IMR-90 (cell line): ENCODE data around the gene OLFML3. TPM values are rescaled to one million over a fixed set of nuclear protein-coding genes. Genes with fewer than 3 reads are reported as not detected.

Experiments
- BHLHE40 ChIP-seq: fragments of 150-350 bp; IDR thresholded peaks from 2 replicates; pipeline ENCODE4 v1.6.1; 2016; ENCODE audit warnings: mild to moderate bottlenecking, low read depth, low read length
- FOS ChIP-seq: fragments of 150-350 bp; IDR thresholded peaks from 2 replicates; pipeline ENCODE4 v1.6.1; 2016; ENCODE audit warnings: low read depth, low read length
- MAZ ChIP-seq: IDR thresholded peaks from 2 replicates; pipeline ENCODE4 v1.6.1; 2012; ENCODE audit warnings: low read depth, mild to moderate bottlenecking, low read length, improper control_type of control experiment, moderate library complexity, borderline replicate concordance
- MXI1 ChIP-seq: IDR thresholded peaks from 2 replicates; pipeline ENCODE4 v1.6.1; 2012; ENCODE audit warnings: low read depth, mild to moderate bottlenecking, low read length, moderate library complexity, borderline replicate concordance
- POLR2A ChIP-seq: IDR thresholded peaks from 2 replicates; pipeline ENCODE4 v1.6.1; 2012; ENCODE audit warnings: mild to moderate bottlenecking, low read depth, low read length
- RCOR1 ChIP-seq: IDR thresholded peaks from 2 replicates; pipeline ENCODE4 v1.6.1; 2012; ENCODE audit warnings: mild to moderate bottlenecking, low read length, improper control_type of control experiment; ENCODE audit not compliant: insufficient replicate concordance
- polyA plus RNA-seq, 3 experiments: library from polyadenylated mRNA; depleted of rRNA; stranded (reverse); fragments of >200 nt; gene quantifications; 2 replicates each; pipeline ENCODE4 v1.2.3, GENCODE V29; 2012; ENCODE audit warnings: low replicate concordance in 1 of 3
- total RNA-seq: library from RNA; depleted of rRNA; stranded (reverse); fragments of >200 nt; gene quantifications from 2 replicates; pipeline ENCODE4 v1.2.3, GENCODE V29; 2012

OLFML3 gene
- total and polyA plus RNA-seq, 2 of the 4 experiments (the other 2 are of a cell fraction) = 40.9 to 71.3 TPM

DNA sequence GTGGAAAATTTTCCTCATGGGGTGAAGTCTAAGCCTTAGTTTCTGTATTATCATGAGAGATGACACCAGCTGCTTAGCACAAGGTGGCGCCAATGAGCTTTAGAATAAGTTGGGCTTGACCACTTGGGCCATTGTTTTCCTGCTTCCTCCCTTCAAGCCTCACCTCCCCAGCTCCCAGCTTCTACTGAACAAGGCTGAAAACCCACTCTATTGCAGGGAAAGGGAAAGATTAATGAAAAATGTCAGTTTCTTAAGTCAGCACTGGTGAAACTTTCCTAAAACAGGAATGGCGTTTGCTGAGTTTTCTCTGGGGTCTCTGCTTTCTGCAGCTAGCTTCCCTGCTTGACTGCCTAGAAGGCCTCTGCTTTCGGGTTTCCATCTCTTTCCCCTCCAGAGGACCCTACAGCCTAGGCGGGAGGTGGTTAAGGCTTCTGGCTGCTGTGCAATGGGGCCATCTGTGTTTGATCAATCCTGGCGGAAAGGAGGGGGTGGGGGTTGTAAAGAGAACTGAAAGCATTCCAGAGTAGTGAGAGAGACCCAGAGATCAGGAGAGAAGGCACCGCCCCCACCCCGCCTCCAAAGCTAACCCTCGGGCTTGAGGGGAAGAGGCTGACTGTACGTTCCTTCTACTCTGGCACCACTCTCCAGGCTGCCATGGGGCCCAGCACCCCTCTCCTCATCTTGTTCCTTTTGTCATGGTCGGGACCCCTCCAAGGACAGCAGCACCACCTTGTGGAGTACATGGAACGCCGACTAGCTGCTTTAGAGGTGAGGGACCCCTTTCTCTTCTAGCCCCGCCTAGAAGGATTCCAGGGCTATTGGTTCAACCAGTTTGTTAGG lies at the start of gene OLFML3 (continued):
- TF ChIP-seq MAZ (peak; percentile 85; the same call in 1 of the 2 replicates), FOS (no peak; the same call in 1 of the 2 replicates), POLR2A (peak; percentile 42; the same call in 1 of the 2 replicates), MXI1 (no peak), BHLHE40 (no peak), RCOR1 (no peak)
